Stimulated activated memory B cell treated with anti-CD40 and anti-IgM and Interleukin-4, amounts not matched to agents 10 μg/mL and 1 μg/mL and 100 μg/mL, for 72 hours (primary cell): Measurements from ENCODE around the gene ENO2.

Experiments used
- ATAC-seq: fragments of 150-1000 bp; cut with Tn5 transposase; 2 replicates; pipeline ENCODE4 v1.10.0; 2021
- H3K27ac Mint-ChIP-seq: one replicate; pipeline ENCODE4 v1.8.0; 2022; ENCODE audit warnings: mild to moderate bottlenecking, mixed read lengths
- H3K27me3 Mint-ChIP-seq: one replicate; pipeline ENCODE4 v1.8.0; 2022; ENCODE audit warnings: mixed read lengths
- H3K36me3 Mint-ChIP-seq: one replicate; pipeline ENCODE4 v1.8.0; 2022; ENCODE audit warnings: mixed read lengths
- H3K4me1 Mint-ChIP-seq: one replicate; pipeline ENCODE4 v1.8.0; 2022; ENCODE audit warnings: mixed read lengths
- H3K4me3 Mint-ChIP-seq: one replicate; pipeline ENCODE4 v1.8.0; 2022; ENCODE audit warnings: mild to moderate bottlenecking, moderate library complexity, mixed read lengths
- H3K9me3 Mint-ChIP-seq: one replicate; pipeline ENCODE4 v1.8.0; 2022; ENCODE audit warnings: mixed read lengths

The ENO2 gene

GRCh38 chr12:6917491-6918231 lies 3.3 kb downstream of the ENO2 start:
- H3K4me3 Mint-ChIP-seq = no peak overlapping the region

GRCh38 chr12:6919588-6919987 lies 5.2 kb downstream of the ENO2 start:
- Mint-ChIP-seq H3K4me1 (peaks cover 62% of the 10 kb centered on the region), H3K27ac (no peak overlapping the region), H3K9me3 (no peaks in the 10 kb centered on the region), H3K27me3 (no peaks in the 10 kb centered on the region), H3K36me3 (peaks cover 26% of the 10 kb centered on the region), H3K4me3 (no peak overlapping the region)
- ATAC-seq = no peak

More at GRCh38 chr12:6917491-6918231, 3.3 kb downstream of the ENO2 start:
- peaks cover 51% of the 10 kb centered on the region for H3K4me1 Mint-ChIP-seq
- no peak for ATAC-seq
- no peaks in the 10 kb centered on the region for H3K27me3 Mint-ChIP-seq
- peaks cover 22% of the 10 kb centered on the region for H3K36me3 Mint-ChIP-seq
- H3K27ac Mint-ChIP-seq = peak overlapping the region; percentile 91
- H3K9me3 Mint-ChIP-seq = no peaks in the 10 kb centered on the region

GRCh38 chr12:6921539-6921938 lies 7.2 kb downstream of the ENO2 start:
- H3K27me3 Mint-ChIP-seq = no peaks in the 10 kb centered on the region
- peaks cover 58% of the 10 kb centered on the region for H3K4me1 Mint-ChIP-seq
- peaks cover 23% of the 10 kb centered on the region for H3K36me3 Mint-ChIP-seq
- no peak for ATAC-seq
- no peak overlapping the region for H3K4me3 Mint-ChIP-seq
- peak overlapping the region; percentile 83 for H3K27ac Mint-ChIP-seq
- no peaks in the 10 kb centered on the region for H3K9me3 Mint-ChIP-seq

GRCh38 chr12:6921996-6922946 lies 7.9 kb downstream of the ENO2 start:
- H3K9me3 Mint-ChIP-seq = no peaks in the 10 kb centered on the region
- ATAC-seq = peak; percentile 73
- H3K27me3 Mint-ChIP-seq = no peaks in the 10 kb centered on the region
- peak overlapping the region; percentile 83 for H3K27ac Mint-ChIP-seq
- peak overlapping the region; percentile 57 for H3K4me3 Mint-ChIP-seq
- peaks cover 65% of the 10 kb centered on the region for H3K4me1 Mint-ChIP-seq
- peaks cover 15% of the 10 kb centered on the region for H3K36me3 Mint-ChIP-seq

GRCh38 chr12:6923003-6923732 lies 8.8 kb downstream of the ENO2 start:
- ATAC-seq = peak; percentile 46
- peak overlapping the region; percentile 83 for H3K27ac Mint-ChIP-seq
- H3K36me3 Mint-ChIP-seq = peaks cover 15% of the 10 kb centered on the region
- H3K9me3 Mint-ChIP-seq = no peaks in the 10 kb centered on the region
- H3K4me3 Mint-ChIP-seq = peak overlapping the region; percentile 57
- H3K27me3 Mint-ChIP-seq = no peaks in the 10 kb centered on the region
- peaks cover 67% of the 10 kb centered on the region for H3K4me1 Mint-ChIP-seq

GRCh38 chr12:6923851-6924250 lies 9.5 kb downstream of the ENO2 start:
- Mint-ChIP-seq H3K4me3 (no peak overlapping the region), H3K36me3 (peaks cover 15% of the 10 kb centered on the region), H3K4me1 (peaks cover 73% of the 10 kb centered on the region), H3K9me3 (no peaks in the 10 kb centered on the region), H3K27me3 (no peaks in the 10 kb centered on the region), H3K27ac (peak overlapping the region; percentile 83)
- ATAC-seq = no peak

- H3K27me3 Mint-ChIP-seq = no peaks in the 10 kb centered on the region
- no peak overlapping the region for H3K4me3 Mint-ChIP-seq
- peaks cover 5% of the 10 kb centered on the region for H3K36me3 Mint-ChIP-seq
- no peak for ATAC-seq
- H3K4me1 Mint-ChIP-seq = peaks cover 76% of the 10 kb centered on the region
- H3K27ac Mint-ChIP-seq = peak overlapping the region; percentile 83
- no peaks in the 10 kb centered on the region for H3K9me3 Mint-ChIP-seq
Observed at GRCh38 chr12:6925239-6925539, 10.8 kb downstream of the ENO2 start.

GRCh38 chr12:6925540-6926279 lies 11.3 kb downstream of the ENO2 start:
- Mint-ChIP-seq H3K4me3 (no peak overlapping the region), H3K27ac (peak overlapping the region; percentile 92), H3K9me3 (no peaks in the 10 kb centered on the region), H3K36me3 (peaks cover 5% of the 10 kb centered on the region), H3K4me1 (peaks cover 80% of the 10 kb centered on the region), H3K27me3 (no peaks in the 10 kb centered on the region)
- ATAC-seq = no peak

GRCh38 chr12:6927379-6928021 lies 13.1 kb downstream of the ENO2 start, which contains the start of gene ATN1:
Gene ATN1 (plus strand): TSS chr12:6927959. CDS start chr12:6934002, 6,043 bp downstream.
- Mint-ChIP-seq H3K36me3 (peaks cover 5% of the 10 kb centered on the region), H3K27me3 (no peaks in the 10 kb centered on the region), H3K4me1 (peaks cover 74% of the 10 kb centered on the region), H3K9me3 (no peaks in the 10 kb centered on the region), H3K4me3 (peak within 1 kb of the TSS; percentile 91), H3K27ac (peak within 1 kb of the TSS; percentile 92)
- peak; percentile 64 for ATAC-seq

- Mint-ChIP-seq H3K36me3 (no peaks in the 10 kb centered on the region), H3K4me3 (peak overlapping the region; percentile 79), H3K27ac (peak overlapping the region; percentile 92), H3K9me3 (no peaks in the 10 kb centered on the region), H3K4me1 (peaks cover 67% of the 10 kb centered on the region), H3K27me3 (no peaks in the 10 kb centered on the region)
- ATAC-seq = peak; percentile 64
Observed at GRCh38 chr12:6928022-6928702, 13.8 kb downstream of the ENO2 start.

- H3K4me1 Mint-ChIP-seq = peaks cover 64% of the 10 kb centered on the region
- no peak for ATAC-seq
- no peaks in the 10 kb centered on the region for H3K27me3 Mint-ChIP-seq
- peaks cover 4% of the 10 kb centered on the region for H3K36me3 Mint-ChIP-seq
- H3K27ac Mint-ChIP-seq = peak overlapping the region; percentile 91
- no peaks in the 10 kb centered on the region for H3K9me3 Mint-ChIP-seq
- H3K4me3 Mint-ChIP-seq = peak overlapping the region; percentile 79
Observed at GRCh38 chr12:6928703-6929407, 14.5 kb downstream of the ENO2 start.

GRCh38 chr12:6929466-6930452 lies 15.4 kb downstream of the ENO2 start:
- peak overlapping the region; percentile 91 for H3K27ac Mint-ChIP-seq
- H3K4me1 Mint-ChIP-seq = peaks cover 64% of the 10 kb centered on the region
- peak overlapping the region; percentile 79 for H3K4me3 Mint-ChIP-seq
- H3K36me3 Mint-ChIP-seq = peaks cover 13% of the 10 kb centered on the region
- H3K9me3 Mint-ChIP-seq = no peaks in the 10 kb centered on the region
- no peak for ATAC-seq
- no peaks in the 10 kb centered on the region for H3K27me3 Mint-ChIP-seq
